ENCODE measurements around the gene HLA-DQA2.

- peak; percentile 64 to 75 (median 72) for TF ChIP-seq CTCF (optimal IDR thresholded peaks at IDR 0.05 in 1 of 3, IDR thresholded peaks at IDR 0.05 in 1 of 3, conservative IDR thresholded peaks at IDR 0.05 in 1 of 3; ENCODE audit: extremely low read depth in 1 of 3, insufficient read depth in 2 of 3, low read length in 3 of 3)
- TF ChIP-seq EZH2 (IDR thresholded peaks at IDR 0.05; ENCODE audit: low read length) = no peak
Measured at GRCh38 chr6:32700391-32701040, 40.7 kb upstream of the HLA-DQA2 start.
